HUES6 (cell line): ENCODE data around the gene FOXP1.

ENCODE experiments used
- H3K27ac ChIP-seq: 2 replicates; pipeline ENCODE4 v1.7.0; 2013; ENCODE audit warnings: low read depth, mild to moderate bottlenecking, low read length, inconsistent platforms
- H3K27me3 ChIP-seq: 2 replicates; pipeline ENCODE4 v1.6.1; 2013; ENCODE audit warnings: low read length; ENCODE audit not compliant: control insufficient read depth, insufficient read depth
- H3K36me3 ChIP-seq: 2 replicates; pipeline ENCODE4 v1.6.1; 2013; ENCODE audit warnings: low read length; ENCODE audit not compliant: control insufficient read depth, insufficient read depth
- H3K4me1 ChIP-seq: 2 replicates; pipeline ENCODE4 v1.6.1; 2013; ENCODE audit warnings: low read length; ENCODE audit not compliant: control insufficient read depth, insufficient read depth
- H3K4me3 ChIP-seq: 2 replicates; pipeline ENCODE4 v1.5.1; 2013; ENCODE audit warnings: low read depth, low read length
- H3K9ac ChIP-seq: one replicate; pipeline ENCODE4 v1.6.1; 2013; ENCODE audit warnings: mild to moderate bottlenecking, low read length
- H3K9me3 ChIP-seq: 2 replicates; pipeline ENCODE4 v1.6.1; 2013; ENCODE audit warnings: low read depth, low read length; ENCODE audit not compliant: control insufficient read depth, insufficient read depth

The FOXP1 gene

DNA sequence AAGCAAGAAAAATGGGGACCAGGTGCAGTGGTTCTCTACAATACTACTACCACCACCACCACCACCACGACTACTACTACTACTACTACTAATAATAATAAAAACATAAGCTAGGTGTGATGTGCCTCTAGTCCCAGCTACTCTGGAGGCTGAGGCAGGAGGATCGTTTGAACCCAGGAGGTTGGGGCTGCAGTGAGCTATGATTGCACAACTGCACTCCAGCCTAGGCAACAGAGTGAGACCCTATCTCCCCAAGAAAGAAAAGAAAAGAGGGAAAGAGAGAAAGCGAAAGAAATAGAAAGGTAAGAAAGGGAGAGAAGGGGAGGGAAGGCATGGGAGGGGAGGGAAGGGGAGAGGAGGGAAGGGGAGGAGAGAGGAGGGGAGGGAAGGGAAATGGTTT lies 350.6 kb downstream of the FOXP1 start:
- Histone ChIP-seq H3K27me3 (no peaks in the 10 kb centered on the region), H3K27ac (no peak overlapping the region), H3K4me1 (peaks cover 23% of the 10 kb centered on the region)

GRCh38 chr3:71232175-71232679 lies 351.3 kb downstream of the FOXP1 start:
- no peak overlapping the region for H3K4me3 ChIP-seq
- H3K36me3 ChIP-seq, result no peaks in the 10 kb centered on the region
- no peak overlapping the region for H3K27ac ChIP-seq
- H3K9me3 ChIP-seq, result no peaks in the 10 kb centered on the region
- no peaks in the 10 kb centered on the region for H3K27me3 ChIP-seq
- no peak overlapping the region for H3K9ac ChIP-seq
- H3K4me1 ChIP-seq, result peaks cover 23% of the 10 kb centered on the region

More for the DNA sequence above, 350.6 kb downstream of the FOXP1 start:
- Histone ChIP-seq H3K36me3 (no peaks in the 10 kb centered on the region), H3K9me3 (no peaks in the 10 kb centered on the region), H3K9ac (no peak overlapping the region), H3K4me3 (no peak overlapping the region)

DNA sequence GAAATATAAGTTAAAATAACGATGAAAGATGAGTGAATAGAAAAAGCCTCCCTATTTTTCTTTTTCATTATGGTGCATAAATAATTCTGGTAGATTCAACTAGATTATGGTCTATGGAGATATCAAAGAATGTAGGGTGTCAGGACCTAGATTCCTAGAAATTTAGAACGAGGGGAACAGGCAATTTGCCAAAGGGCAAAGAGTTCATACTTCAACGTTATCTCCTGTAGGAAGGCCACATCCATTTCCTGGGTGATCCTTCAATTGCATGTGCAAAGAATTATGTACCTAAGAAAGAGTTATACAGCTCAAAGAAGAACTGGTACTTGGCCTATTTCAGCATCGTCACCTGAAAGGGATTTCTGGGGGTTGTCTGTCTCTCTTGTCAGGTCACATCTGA lies 351.8 kb downstream of the FOXP1 start:
- Histone ChIP-seq H3K36me3 (no peaks in the 10 kb centered on the region), H3K27ac (no peak overlapping the region), H3K27me3 (no peaks in the 10 kb centered on the region), H3K4me3 (no peak overlapping the region), H3K9me3 (no peaks in the 10 kb centered on the region), H3K4me1 (peaks cover 28% of the 10 kb centered on the region), H3K9ac (no peak overlapping the region)

GRCh38 chr3:71229905-71230657 lies 353.4 kb downstream of the FOXP1 start:
- no peak overlapping the region for H3K27ac ChIP-seq
- H3K4me1 ChIP-seq, result peaks cover 35% of the 10 kb centered on the region
- no peaks in the 10 kb centered on the region for H3K36me3 ChIP-seq
- H3K27me3 ChIP-seq, result no peaks in the 10 kb centered on the region
- H3K9ac ChIP-seq, result no peak overlapping the region
- H3K4me3 ChIP-seq, result no peak overlapping the region
- no peaks in the 10 kb centered on the region for H3K9me3 ChIP-seq

- no peak overlapping the region for H3K4me3 ChIP-seq
- H3K36me3 ChIP-seq, result no peaks in the 10 kb centered on the region
- H3K27ac ChIP-seq, result no peak overlapping the region
- no peaks in the 10 kb centered on the region for H3K27me3 ChIP-seq
- H3K4me1 ChIP-seq, result peaks cover 35% of the 10 kb centered on the region
- H3K9me3 ChIP-seq, result no peaks in the 10 kb centered on the region
- no peak overlapping the region for H3K9ac ChIP-seq
Observed at GRCh38 chr3:71228156-71228866, 355.2 kb downstream of the FOXP1 start.

- Histone ChIP-seq H3K36me3 (no peaks in the 10 kb centered on the region), H3K9me3 (no peaks in the 10 kb centered on the region), H3K9ac (no peak overlapping the region), H3K4me1 (peaks cover 35% of the 10 kb centered on the region), H3K27ac (no peak overlapping the region), H3K4me3 (no peak overlapping the region), H3K27me3 (no peaks in the 10 kb centered on the region)
Observed at GRCh38 chr3:71227270-71227661, 356.3 kb downstream of the FOXP1 start.

DNA sequence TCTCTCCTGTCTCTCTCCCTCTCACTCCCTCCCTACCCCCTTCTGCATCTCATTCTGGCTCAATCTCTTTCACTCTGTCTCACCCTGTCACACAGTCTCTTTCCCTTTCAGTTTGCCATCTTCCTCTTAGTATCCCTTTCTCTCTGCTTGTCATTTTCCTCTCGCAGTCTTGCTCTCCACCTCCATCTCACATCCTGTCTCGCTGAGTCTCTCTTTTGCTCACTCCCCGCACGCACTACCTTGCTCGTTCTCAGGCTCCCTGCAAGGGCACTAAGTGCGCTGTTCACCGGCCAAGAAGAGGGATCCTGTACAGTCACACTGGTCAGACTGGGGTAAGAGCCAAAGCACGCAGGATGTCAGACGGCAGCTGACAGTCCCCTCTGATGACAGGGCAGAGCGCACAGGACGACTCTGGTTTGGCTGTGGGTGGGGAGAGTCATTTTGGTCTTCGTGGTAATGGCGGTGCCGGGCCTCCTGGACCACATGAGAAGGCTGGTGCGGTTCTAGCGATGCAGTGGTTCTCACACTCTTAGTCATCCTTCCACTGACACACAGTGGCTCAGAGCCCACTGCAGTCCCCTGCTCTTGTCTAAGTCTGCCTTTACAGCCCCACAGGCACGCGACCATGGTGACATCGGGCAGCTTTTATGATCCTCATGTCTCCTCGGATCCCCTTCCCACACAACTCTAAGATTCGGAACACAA lies 356.8 kb downstream of the FOXP1 start:
- H3K4me1 ChIP-seq, result peaks cover 35% of the 10 kb centered on the region
- no peaks in the 10 kb centered on the region for H3K9me3 ChIP-seq
- no peaks in the 10 kb centered on the region for H3K36me3 ChIP-seq
- no peak overlapping the region for H3K4me3 ChIP-seq
- H3K27me3 ChIP-seq, result no peaks in the 10 kb centered on the region
- no peak overlapping the region for H3K9ac ChIP-seq
- H3K27ac ChIP-seq, result no peak overlapping the region

GRCh38 chr3:71225951-71226564 lies 357.5 kb downstream of the FOXP1 start:
- H3K9me3 ChIP-seq, result no peaks in the 10 kb centered on the region
- H3K36me3 ChIP-seq, result no peaks in the 10 kb centered on the region
- H3K27ac ChIP-seq, result no peak overlapping the region
- H3K9ac ChIP-seq, result no peak overlapping the region
- no peak overlapping the region for H3K4me3 ChIP-seq
- H3K4me1 ChIP-seq, result peaks cover 35% of the 10 kb centered on the region
- no peaks in the 10 kb centered on the region for H3K27me3 ChIP-seq

DNA sequence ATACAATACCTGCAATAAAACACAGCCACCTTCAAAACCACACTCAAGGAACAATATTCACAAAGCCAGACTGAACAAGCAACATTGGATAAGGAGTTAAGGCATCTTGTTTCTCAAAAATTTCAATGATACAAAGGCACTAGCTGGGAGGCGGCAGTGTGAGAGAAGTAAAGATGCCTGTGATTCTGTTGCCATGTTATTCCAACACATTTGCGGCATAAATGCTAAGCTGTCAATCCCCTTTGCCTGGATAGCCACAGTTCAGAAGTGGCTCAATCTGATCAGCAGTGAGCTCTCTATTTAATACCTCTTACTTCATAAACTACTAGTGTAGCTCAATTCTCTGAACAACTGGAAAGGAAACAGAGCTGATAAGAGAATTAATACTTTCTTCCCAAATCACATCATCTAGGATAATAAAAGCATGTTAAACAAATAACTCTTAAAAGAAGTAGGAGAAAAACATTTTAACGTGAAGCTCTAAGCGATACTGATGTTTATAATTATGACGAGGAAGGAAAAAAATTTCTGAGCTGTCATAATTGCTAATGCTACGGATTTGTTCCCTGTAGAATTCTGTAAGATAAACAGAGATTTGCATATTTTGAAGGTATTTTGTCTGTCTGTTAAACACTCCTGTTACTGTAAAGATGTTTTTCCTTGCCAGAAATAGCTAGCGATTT lies 358.4 kb downstream of the FOXP1 start:
- peaks cover 29% of the 10 kb centered on the region for H3K4me1 ChIP-seq

GRCh38 chr3:71219744-71220638 lies 363.5 kb downstream of the FOXP1 start:
- Histone ChIP-seq H3K9ac (no peak overlapping the region), H3K27ac (no peak overlapping the region), H3K36me3 (no peaks in the 10 kb centered on the region), H3K4me3 (no peak overlapping the region), H3K27me3 (no peaks in the 10 kb centered on the region), H3K4me1 (peaks cover 20% of the 10 kb centered on the region), H3K9me3 (no peaks in the 10 kb centered on the region)

More for the DNA sequence above, 358.4 kb downstream of the FOXP1 start:
- H3K27me3 ChIP-seq, result no peaks in the 10 kb centered on the region
- no peaks in the 10 kb centered on the region for H3K9me3 ChIP-seq
- no peaks in the 10 kb centered on the region for H3K36me3 ChIP-seq
- no peak overlapping the region for H3K4me3 ChIP-seq
- H3K27ac ChIP-seq, result no peak overlapping the region
- no peak overlapping the region for H3K9ac ChIP-seq
